ENCODE measurements around the gene INHBE.

INHBE gene

DNA sequence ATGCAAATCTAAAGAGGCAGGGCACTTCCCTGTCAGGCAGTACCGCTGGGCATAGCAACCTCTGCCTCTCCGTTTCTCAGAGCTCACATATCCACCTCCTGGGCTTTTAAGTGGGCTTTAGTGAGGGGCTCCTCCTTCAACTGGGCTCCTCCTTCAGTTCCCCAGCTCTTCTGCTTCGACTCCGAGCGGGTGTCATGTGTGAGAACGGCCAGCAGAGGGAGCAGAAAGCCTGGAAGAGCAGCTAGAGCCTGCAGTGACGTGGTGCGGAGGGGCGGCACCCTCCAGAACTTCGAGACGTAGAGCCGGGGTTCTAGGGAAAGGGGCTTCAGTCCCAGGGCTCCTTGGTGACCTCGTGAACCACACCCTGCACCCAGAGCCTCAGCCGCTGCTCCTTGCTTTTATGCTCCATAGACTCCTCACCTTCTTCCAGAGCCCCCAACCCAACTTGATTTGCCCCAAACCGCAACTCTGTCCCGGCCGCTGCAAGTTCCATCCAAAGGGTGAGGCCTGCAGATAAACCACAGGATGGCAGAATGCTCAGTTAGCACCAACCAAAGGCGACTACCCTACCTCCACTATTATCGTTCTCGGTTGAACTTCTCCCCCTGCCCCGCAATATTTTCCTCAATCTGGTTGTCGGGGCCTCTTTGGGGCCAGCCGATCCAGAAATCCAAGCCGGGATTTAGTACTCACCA, 4.1 kb downstream of the INHBE start (continued):
- TF ChIP-seq, protein P1, sequence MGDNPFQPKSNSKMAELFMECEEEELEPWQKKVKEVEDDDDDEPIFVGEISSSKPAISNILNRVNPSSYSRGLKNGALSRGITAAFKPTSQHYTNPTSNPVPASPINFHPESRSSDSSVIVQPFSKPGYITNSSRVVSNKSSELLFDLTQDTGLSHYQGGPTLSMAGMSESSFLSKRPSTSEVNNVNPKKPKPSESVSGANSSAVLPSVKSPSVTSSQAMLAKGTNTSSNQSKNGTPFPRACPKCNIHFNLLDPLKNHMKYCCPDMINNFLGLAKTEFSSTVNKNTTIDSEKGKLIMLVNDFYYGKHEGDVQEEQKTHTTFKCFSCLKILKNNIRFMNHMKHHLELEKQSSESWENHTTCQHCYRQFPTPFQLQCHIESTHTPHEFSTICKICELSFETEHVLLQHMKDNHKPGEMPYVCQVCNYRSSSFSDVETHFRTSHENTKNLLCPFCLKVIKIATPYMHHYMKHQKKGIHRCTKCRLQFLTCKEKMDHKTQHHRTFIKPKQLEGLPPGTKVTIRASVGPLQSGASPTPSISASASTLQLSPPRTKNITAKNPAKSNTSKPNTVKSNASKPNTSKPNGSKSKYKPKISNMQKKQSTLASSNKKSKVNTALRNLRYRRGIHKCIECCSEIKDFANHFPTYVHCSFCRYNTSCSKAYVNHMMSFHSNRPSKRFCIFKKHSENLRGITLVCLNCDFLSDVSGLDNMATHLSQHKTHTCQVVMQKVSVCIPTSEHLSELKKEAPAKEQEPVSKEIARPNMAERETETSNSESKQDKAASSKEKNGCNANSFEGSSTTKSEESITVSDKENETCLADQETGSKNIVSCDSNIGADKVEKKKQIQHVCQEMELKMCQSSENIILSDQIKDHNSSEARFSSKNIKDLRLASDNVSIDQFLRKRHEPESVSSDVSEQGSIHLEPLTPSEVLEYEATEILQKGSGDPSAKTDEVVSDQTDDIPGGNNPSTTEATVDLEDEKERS (tag by site-specific recombination; IDR thresholded peaks at IDR 0.05): no peak
- TF ChIP-seq ZNF404 (tag by site-specific recombination; IDR thresholded peaks at IDR 0.05): 0 out of 2 replicates have a peak, but pooled peaks have one; percentile 16
- TF ChIP-seq ZNF140 (tag by site-specific recombination; IDR thresholded peaks at IDR 0.05): no peak
- TF ChIP-seq ZNF677 (tag by site-specific recombination; IDR thresholded peaks at IDR 0.05): no peak
- TF ChIP-seq, protein P2, sequence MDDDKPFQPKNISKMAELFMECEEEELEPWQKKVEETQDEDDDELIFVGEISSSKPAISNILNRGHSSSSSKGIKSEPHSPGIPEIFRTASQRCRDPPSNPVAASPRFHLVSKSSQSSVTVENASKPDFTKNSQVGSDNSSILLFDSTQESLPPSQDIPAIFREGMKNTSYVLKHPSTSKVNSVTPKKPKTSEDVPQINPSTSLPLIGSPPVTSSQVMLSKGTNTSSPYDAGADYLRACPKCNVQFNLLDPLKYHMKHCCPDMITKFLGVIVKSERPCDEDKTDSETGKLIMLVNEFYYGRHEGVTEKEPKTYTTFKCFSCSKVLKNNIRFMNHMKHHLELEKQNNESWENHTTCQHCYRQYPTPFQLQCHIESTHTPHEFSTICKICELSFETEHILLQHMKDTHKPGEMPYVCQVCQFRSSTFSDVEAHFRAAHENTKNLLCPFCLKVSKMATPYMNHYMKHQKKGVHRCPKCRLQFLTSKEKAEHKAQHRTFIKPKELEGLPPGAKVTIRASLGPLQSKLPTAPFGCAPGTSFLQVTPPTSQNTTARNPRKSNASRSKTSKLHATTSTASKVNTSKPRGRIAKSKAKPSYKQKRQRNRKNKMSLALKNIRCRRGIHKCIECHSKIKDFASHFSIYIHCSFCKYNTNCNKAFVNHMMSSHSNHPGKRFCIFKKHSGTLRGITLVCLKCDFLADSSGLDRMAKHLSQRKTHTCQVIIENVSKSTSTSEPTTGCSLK (tag by site-specific recombination; IDR thresholded peaks at IDR 0.05): no peak
- TF ChIP-seq, protein P3, sequence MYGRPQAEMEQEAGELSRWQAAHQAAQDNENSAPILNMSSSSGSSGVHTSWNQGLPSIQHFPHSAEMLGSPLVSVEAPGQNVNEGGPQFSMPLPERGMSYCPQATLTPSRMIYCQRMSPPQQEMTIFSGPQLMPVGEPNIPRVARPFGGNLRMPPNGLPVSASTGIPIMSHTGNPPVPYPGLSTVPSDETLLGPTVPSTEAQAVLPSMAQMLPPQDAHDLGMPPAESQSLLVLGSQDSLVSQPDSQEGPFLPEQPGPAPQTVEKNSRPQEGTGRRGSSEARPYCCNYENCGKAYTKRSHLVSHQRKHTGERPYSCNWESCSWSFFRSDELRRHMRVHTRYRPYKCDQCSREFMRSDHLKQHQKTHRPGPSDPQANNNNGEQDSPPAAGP (tag by site-specific recombination; IDR thresholded peaks at IDR 0.05): no peak; the same call in none of the 2 replicates
- TF ChIP-seq, protein P4, sequence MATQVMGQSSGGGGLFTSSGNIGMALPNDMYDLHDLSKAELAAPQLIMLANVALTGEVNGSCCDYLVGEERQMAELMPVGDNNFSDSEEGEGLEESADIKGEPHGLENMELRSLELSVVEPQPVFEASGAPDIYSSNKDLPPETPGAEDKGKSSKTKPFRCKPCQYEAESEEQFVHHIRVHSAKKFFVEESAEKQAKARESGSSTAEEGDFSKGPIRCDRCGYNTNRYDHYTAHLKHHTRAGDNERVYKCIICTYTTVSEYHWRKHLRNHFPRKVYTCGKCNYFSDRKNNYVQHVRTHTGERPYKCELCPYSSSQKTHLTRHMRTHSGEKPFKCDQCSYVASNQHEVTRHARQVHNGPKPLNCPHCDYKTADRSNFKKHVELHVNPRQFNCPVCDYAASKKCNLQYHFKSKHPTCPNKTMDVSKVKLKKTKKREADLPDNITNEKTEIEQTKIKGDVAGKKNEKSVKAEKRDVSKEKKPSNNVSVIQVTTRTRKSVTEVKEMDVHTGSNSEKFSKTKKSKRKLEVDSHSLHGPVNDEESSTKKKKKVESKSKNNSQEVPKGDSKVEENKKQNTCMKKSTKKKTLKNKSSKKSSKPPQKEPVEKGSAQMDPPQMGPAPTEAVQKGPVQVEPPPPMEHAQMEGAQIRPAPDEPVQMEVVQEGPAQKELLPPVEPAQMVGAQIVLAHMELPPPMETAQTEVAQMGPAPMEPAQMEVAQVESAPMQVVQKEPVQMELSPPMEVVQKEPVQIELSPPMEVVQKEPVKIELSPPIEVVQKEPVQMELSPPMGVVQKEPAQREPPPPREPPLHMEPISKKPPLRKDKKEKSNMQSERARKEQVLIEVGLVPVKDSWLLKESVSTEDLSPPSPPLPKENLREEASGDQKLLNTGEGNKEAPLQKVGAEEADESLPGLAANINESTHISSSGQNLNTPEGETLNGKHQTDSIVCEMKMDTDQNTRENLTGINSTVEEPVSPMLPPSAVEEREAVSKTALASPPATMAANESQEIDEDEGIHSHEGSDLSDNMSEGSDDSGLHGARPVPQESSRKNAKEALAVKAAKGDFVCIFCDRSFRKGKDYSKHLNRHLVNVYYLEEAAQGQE (tag by site-specific recombination; IDR thresholded peaks at IDR 0.05): 0 out of 2 replicates have a peak, but pooled peaks have one; percentile 36
- no peak for TF ChIP-seq ZNF707 (tag by site-specific recombination; IDR thresholded peaks at IDR 0.05)
- peak; percentile 75; the same call in 1 of the 2 replicates for TF ChIP-seq ZBTB20 (tag by site-specific recombination; IDR thresholded peaks at IDR 0.05)
- TF ChIP-seq, protein P5, sequence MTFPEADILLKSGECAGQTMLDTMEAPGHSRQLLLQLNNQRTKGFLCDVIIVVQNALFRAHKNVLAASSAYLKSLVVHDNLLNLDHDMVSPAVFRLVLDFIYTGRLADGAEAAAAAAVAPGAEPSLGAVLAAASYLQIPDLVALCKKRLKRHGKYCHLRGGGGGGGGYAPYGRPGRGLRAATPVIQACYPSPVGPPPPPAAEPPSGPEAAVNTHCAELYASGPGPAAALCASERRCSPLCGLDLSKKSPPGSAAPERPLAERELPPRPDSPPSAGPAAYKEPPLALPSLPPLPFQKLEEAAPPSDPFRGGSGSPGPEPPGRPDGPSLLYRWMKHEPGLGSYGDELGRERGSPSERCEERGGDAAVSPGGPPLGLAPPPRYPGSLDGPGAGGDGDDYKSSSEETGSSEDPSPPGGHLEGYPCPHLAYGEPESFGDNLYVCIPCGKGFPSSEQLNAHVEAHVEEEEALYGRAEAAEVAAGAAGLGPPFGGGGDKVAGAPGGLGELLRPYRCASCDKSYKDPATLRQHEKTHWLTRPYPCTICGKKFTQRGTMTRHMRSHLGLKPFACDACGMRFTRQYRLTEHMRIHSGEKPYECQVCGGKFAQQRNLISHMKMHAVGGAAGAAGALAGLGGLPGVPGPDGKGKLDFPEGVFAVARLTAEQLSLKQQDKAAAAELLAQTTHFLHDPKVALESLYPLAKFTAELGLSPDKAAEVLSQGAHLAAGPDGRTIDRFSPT (tag by site-specific recombination; IDR thresholded peaks at IDR 0.05): peak; percentile 58; the same call in 1 of the 2 replicates
- TF ChIP-seq ZNF600 (tag by site-specific recombination; IDR thresholded peaks at IDR 0.05): peak; percentile 77
- TF ChIP-seq, protein P6, sequence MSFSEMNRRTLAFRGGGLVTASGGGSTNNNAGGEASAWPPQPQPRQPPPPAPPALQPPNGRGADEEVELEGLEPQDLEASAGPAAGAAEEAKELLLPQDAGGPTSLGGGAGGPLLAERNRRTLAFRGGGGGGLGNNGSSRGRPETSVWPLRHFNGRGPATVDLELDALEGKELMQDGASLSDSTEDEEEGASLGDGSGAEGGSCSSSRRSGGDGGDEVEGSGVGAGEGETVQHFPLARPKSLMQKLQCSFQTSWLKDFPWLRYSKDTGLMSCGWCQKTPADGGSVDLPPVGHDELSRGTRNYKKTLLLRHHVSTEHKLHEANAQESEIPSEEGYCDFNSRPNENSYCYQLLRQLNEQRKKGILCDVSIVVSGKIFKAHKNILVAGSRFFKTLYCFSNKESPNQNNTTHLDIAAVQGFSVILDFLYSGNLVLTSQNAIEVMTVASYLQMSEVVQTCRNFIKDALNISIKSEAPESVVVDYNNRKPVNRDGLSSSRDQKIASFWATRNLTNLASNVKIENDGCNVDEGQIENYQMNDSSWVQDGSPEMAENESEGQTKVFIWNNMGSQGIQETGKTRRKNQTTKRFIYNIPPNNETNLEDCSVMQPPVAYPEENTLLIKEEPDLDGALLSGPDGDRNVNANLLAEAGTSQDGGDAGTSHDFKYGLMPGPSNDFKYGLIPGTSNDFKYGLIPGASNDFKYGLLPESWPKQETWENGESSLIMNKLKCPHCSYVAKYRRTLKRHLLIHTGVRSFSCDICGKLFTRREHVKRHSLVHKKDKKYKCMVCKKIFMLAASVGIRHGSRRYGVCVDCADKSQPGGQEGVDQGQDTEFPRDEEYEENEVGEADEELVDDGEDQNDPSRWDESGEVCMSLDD (tag by site-specific recombination; IDR thresholded peaks at IDR 0.05): peak; percentile 93
- TF ChIP-seq OSR2 (tag by site-specific recombination; IDR thresholded peaks at IDR 0.05): 0 out of 2 replicates have a peak, but pooled peaks have one; percentile 28
- TF ChIP-seq ZNF423 (tag by site-specific recombination; IDR thresholded peaks at IDR 0.05): no peak
- TF ChIP-seq, protein P7, sequence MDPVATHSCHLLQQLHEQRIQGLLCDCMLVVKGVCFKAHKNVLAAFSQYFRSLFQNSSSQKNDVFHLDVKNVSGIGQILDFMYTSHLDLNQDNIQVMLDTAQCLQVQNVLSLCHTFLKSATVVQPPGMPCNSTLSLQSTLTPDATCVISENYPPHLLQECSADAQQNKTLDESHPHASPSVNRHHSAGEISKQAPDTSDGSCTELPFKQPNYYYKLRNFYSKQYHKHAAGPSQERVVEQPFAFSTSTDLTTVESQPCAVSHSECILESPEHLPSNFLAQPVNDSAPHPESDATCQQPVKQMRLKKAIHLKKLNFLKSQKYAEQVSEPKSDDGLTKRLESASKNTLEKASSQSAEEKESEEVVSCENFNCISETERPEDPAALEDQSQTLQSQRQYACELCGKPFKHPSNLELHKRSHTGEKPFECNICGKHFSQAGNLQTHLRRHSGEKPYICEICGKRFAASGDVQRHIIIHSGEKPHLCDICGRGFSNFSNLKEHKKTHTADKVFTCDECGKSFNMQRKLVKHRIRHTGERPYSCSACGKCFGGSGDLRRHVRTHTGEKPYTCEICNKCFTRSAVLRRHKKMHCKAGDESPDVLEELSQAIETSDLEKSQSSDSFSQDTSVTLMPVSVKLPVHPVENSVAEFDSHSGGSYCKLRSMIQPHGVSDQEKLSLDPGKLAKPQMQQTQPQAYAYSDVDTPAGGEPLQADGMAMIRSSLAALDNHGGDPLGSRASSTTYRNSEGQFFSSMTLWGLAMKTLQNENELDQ (tag by site-specific recombination; IDR thresholded peaks at IDR 0.05; ENCODE audit: low read depth): no peak
- no peak for TF ChIP-seq EGR2 (tag by site-specific recombination; IDR thresholded peaks at IDR 0.05; ENCODE audit: low read depth)
- TF ChIP-seq ZNF776 (tag by site-specific recombination; IDR thresholded peaks at IDR 0.05; ENCODE audit: borderline replicate concordance): no peak
- TF ChIP-seq ZNF311 (tag by site-specific recombination; IDR thresholded peaks at IDR 0.05; ENCODE audit: borderline replicate concordance): no peak

All from HEK293 (cell line).